ENCODE measurements around the gene LRFN5. TPM values are rescaled to one million over a fixed set of nuclear protein-coding genes. Genes with fewer than 3 reads are reported as not detected.
A peak's percentile ranks its signal among the peaks of the same experiment; 100 is the strongest.

Gene LRFN5
- polyA plus RNA-seq, 3 donors: not detected

DNA sequence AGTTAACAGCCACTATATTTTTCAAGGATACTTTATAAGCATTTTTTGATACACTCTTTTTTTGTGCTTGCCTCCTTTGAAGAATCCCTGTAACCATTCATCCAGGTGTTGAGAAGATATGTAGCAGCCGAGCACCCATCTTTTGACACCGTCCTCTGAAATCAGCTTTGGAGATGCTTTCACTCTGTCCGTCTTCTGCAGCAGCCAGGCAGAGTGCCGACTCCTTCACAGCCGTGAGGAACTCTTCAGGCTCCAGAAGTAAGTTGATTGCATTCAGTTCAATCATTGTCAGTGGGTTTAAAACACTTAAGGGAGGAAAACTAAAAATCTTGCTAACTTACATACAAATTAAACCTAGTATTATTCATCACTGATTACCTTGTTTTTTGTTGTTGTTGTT lies 160.1 kb downstream of the LRFN5 start:
- Mint-ChIP-seq H3K4me3 (no peak overlapping the region), H3K4me1 (no peaks in the 10 kb centered on the region), H3K27me3 (ENCODE audit: low read depth in 3 of 3) (peaks cover 0 to 4% (median 2%) of the 10 kb centered on the region in 3 donors), H3K9me3 (peaks cover 0 to 5% (median 2%) of the 10 kb centered on the region in 7 donors), H3K27ac (peak overlapping the region in 1 of 7 donors; percentile 46), H3K36me3 (no peaks in the 10 kb centered on the region)
- TF ChIP-seq CTCF (IDR thresholded peaks at IDR 0.05): no peak
- Histone ChIP-seq H3K27me3 (ENCODE audit: control insufficient read depth in 2 of 2, insufficient read depth in 2 of 2, low read length in 2 of 2) (no peaks in the 10 kb centered on the region), H3K4me1 (ENCODE audit: control insufficient read depth in 1 of 2, insufficient read depth in 2 of 2, low read length in 2 of 2) (no peaks in the 10 kb centered on the region), H3K9me3 (replicated peaks in 1 of 2; ENCODE audit: control insufficient read depth in 1 of 2, insufficient read depth in 1 of 2, low read length in 2 of 2) (peaks cover 0 to 9% of the 10 kb centered on the region in 2 donors), H3K79me2 (ENCODE audit: insufficient read depth, low read length) (no peaks in the 10 kb centered on the region), H3K9ac (ENCODE audit: insufficient read depth, low read length, poor library complexity, severe bottlenecking) (no peak overlapping the region), H4K20me1 (ENCODE audit: insufficient read depth, low read length) (no peaks in the 10 kb centered on the region), H3K27ac (ENCODE audit: low read depth in 1 of 2, low read length in 2 of 2) (no peak overlapping the region), H3K4me3 (replicated peaks in 1 of 3; ENCODE audit: low read depth in 2 of 3, low read length in 3 of 3) (no peak overlapping the region), H3K4me2 (replicated peaks; ENCODE audit: extremely low read depth, low read length, poor library complexity, severe bottlenecking) (no peak overlapping the region), H3K36me3 (replicated peaks in 1 of 2; ENCODE audit: control insufficient read depth in 1 of 2, insufficient read depth in 2 of 2, low read length in 2 of 2) (no peaks in the 10 kb centered on the region), H2AFZ (ENCODE audit: insufficient read depth, low read depth, low read length, poor library complexity, severe bottlenecking) (no peak overlapping the region)
- WGBS (ENCODE audit: insufficient coverage): 100% methylated on average over 2 of the region's 5 CpGs
- intact Hi-C loops (cut with micrococcal nuclease): no loop called here
- no peak for DNase-seq

DNA sequence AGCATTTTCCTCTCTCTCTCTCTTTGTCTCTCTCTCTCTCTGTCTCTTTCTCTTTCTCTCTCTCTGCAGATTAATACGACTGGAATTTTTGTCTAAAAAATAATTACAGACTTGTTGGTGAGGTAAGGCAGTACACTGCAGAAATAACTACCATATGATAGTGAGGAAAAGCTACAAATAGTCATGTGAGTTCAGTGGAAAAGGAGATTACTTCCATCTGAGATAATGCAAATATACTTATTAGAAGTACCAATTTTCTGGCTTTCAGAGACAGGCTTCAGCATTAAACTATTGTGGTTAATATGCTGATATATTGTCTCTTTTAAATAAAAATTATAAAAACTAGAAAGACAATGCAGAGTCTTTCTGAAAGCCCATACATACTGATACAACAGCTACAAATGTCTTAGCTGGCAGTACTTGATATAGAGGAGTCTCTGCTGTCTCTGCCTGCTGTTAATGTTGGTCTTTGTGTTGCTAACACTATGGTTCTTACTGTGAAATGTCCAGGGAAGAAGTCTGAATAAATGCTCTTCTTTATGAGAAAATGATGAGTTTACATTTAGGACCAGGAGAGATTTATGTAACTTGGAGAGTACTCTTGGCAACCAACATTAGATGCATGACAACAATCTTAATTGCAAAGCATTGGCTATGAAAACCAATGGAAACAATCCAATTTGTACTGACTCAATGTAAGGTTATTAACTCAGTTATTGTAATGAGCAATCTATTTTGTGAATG lies 167.0 kb downstream of the LRFN5 start:
- H2AFZ ChIP-seq (ENCODE audit: insufficient read depth, low read depth, low read length, poor library complexity, severe bottlenecking): no peak overlapping the region
- no peaks in the 10 kb centered on the region for H3K79me2 ChIP-seq (ENCODE audit: insufficient read depth, low read length)
- H3K4me1 Mint-ChIP-seq: no peaks in the 10 kb centered on the region
- H4K20me1 ChIP-seq (ENCODE audit: insufficient read depth, low read length): no peaks in the 10 kb centered on the region
- no peaks in the 10 kb centered on the region for H3K36me3 Mint-ChIP-seq
- peaks cover 0 to 5% (median 1%) of the 10 kb centered on the region in 7 donors for H3K9me3 Mint-ChIP-seq
- H3K9me3 ChIP-seq (replicated peaks in 1 of 2; ENCODE audit: control insufficient read depth in 1 of 2, insufficient read depth in 1 of 2, low read length in 2 of 2): peaks cover 0 to 9% of the 10 kb centered on the region in 2 donors
- H3K27me3 ChIP-seq (ENCODE audit: control insufficient read depth in 2 of 2, insufficient read depth in 2 of 2, low read length in 2 of 2): no peaks in the 10 kb centered on the region
- intact Hi-C loops (cut with micrococcal nuclease): no loop called here
- no peak overlapping the region for H3K27ac ChIP-seq (ENCODE audit: low read depth in 1 of 2, low read length in 2 of 2)
- H3K27ac Mint-ChIP-seq: no peak overlapping the region
- H3K9ac ChIP-seq (ENCODE audit: insufficient read depth, low read length, poor library complexity, severe bottlenecking): no peak overlapping the region
- H3K27me3 Mint-ChIP-seq (ENCODE audit: low read depth in 3 of 3): no peaks in the 10 kb centered on the region
- no peaks in the 10 kb centered on the region for H3K36me3 ChIP-seq (replicated peaks in 1 of 2; ENCODE audit: control insufficient read depth in 1 of 2, insufficient read depth in 2 of 2, low read length in 2 of 2)
- H3K4me3 ChIP-seq (replicated peaks in 1 of 3; ENCODE audit: low read depth in 2 of 3, low read length in 3 of 3): no peak overlapping the region
- no CpG with 5 or more reads among the region's 1 CpG for WGBS (ENCODE audit: insufficient coverage)
- H3K4me1 ChIP-seq (ENCODE audit: control insufficient read depth in 1 of 2, insufficient read depth in 2 of 2, low read length in 2 of 2): no peaks in the 10 kb centered on the region
- no peak for TF ChIP-seq CTCF (IDR thresholded peaks at IDR 0.05)
- DNase-seq: no peak
- no peak overlapping the region for H3K4me2 ChIP-seq (replicated peaks; ENCODE audit: extremely low read depth, low read length, poor library complexity, severe bottlenecking)
- H3K4me3 Mint-ChIP-seq: no peak overlapping the region
